Frontal cortex (tissue), 4 donors: ENCODE measurements around the gene DRAM1. TPM values are rescaled to one million over a fixed set of nuclear protein-coding genes. Genes with fewer than 3 reads are reported as not detected.
"Not testable (repeated sequence)": the region's sequence is repeated elsewhere in the genome, so short reads cannot be mapped to it uniquely, and the experiment has no call there.

Experiments
- DNase-seq, 2 donors: peaks; one replicate each; pipeline ENCODE4 v3.0.0; 2012; ENCODE audit warnings: low spot score in 2 of 2
- FAIRE-seq: peaks from 2 replicates; lab custom pipeline; 2012; peaks lifted over from hg19 to GRCh38; lab: Jason Lieb, UNC
- total RNA-seq: library from RNA; depleted of rRNA; stranded (reverse); fragments of >200 nt; gene quantifications from one replicate; pipeline ENCODE4 v1.2.3, GENCODE V29; 2014
- donor health status: control.
- donor health status: control.
- donor health status: control.

DRAM1 gene
- total RNA-seq, 1 donor from 2014 or later: 0.82 TPM

- no peak for FAIRE-seq
- no peak for DNase-seq
Observed at GRCh38 chr12:101891462-101891971, 14.1 kb downstream of the DRAM1 start.

DNA sequence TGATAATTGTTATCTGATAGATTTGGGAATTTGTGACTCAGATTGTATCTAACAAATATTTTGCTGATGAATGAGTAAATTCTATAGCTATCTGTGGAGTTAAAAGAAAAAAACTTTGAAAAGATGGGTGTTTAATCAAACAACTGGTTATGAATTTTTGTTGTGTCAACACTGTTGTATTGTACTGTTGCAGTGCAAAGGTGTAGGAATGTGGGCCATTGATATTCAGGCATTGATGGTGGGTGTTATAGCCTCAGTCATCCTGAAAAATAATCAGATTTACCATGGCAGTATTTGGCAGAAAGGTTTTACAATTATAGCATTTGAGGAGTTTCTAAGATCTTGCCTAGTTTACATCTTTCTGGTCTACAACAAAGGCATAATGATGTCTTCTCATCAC, 15.4 kb downstream of the DRAM1 start:
- DNase-seq (no peak), FAIRE-seq (no peak)

- DNase-seq (no peak), FAIRE-seq (no peak)
Observed at GRCh38 chr12:101901777-101902176, 24.4 kb downstream of the DRAM1 start.

GRCh38 chr12:101902641-101903040, 25.3 kb downstream of the DRAM1 start:
- no peak for FAIRE-seq
- DNase-seq: no peak

GRCh38 chr12:101906226-101906625, 28.8 kb downstream of the DRAM1 start:
- DNase-seq: no peak
- no peak for FAIRE-seq

DNA sequence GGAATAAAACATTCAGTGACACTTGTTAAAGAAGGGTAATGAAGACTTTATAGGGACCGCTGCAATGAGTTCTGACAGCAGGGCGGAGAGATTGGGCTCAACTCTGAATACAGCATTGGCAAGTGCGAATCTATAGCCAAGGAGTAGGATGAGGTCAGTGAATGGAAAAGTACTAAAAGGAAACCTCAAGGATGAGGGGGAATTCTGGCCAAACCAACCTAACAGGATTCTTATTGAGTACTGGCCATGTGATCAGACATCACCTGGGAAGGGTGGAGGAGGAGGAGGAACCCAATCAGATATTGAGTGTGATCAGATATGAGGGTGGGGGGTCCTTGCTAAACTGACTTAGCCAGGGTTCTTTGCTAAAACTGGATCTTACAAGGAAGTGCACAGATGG, 31.0 kb downstream of the DRAM1 start:
- FAIRE-seq (no peak), DNase-seq (no peak)

DNA sequence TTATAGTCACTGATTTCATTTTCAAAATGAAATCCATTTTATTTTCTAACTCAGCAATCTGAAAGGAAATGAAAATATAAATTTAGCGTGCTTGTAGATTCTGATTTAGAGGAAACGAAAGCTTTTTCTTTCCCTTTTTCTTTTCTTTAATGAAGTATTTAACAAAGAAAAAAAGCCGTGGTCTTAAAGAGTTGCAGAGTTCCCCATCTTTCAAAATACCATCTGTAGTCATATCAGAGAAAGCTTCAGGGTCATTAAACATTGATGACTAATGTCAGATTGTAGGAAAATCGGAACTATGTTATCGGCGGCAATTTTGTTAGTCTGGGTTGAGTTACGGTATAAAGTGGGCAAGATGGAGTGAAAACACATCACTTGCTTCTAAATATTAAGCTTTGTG, 32.3 kb downstream of the DRAM1 start:
- no peak for FAIRE-seq
- no peak for DNase-seq

GRCh38 chr12:101915841-101916240, 38.5 kb downstream of the DRAM1 start:
- FAIRE-seq: no peak
- no peak for DNase-seq

DNA sequence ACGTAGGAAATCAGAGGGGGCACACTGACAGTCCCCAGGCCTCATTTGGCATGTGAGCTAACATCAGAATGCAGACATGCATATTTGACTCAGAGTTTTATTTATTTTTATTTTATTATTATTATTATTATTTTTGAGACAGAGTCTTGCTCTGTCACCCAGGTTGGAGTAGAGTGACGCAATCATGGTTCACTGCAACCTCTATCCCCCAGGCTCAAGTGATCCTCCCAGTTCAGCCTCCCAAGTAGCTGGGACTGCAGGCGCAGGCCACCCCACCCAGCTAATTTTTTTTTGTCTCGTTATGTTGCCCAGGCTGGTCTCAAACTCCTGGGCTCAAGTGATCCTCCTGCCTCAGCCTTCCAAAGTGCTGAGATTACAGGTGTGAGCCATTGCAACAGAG, 41.4 kb downstream of the DRAM1 start:
- not testable (repeated sequence) for FAIRE-seq, DNase-seq

DNA sequence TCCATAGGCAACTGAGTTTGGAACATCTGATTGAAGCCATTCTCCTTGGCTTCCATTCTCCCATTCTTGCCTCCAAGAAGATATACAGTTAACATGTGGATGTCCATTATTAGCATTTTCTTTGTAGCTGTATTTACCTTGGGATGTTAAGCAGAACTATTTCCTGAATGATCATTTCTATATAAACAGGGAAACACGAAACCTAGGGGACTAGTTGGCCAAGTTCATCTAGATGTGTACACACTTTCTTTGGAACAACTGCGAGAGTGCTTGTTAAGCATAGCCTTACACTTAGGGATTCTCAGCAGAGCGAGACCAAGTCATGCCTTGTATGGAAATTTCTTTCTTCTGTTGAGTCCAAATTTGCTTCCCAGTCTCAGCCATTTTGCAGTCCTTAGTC, 42.1 kb downstream of the DRAM1 start:
- DNase-seq: no peak
- FAIRE-seq: no peak

DNA sequence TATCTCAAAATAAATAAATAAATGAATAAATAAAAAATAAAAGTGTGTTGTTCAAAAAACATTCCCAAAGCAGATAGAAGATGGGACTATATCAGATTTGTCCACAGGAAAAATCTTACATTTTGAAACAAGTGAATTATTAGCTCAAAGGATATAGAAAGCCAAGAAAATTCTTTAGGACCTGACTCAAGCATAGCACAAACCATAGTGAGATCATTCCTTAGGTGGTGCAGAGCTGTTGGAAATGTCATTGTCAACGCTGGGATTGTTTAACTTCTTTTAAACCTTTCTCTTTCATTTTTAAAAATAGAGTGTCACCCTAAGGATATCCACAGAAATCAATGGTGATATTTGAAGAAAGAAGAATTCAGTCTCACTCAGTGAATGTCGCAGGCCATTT, 43.5 kb downstream of the DRAM1 start:
- no peak for DNase-seq
- no peak for FAIRE-seq

DNA sequence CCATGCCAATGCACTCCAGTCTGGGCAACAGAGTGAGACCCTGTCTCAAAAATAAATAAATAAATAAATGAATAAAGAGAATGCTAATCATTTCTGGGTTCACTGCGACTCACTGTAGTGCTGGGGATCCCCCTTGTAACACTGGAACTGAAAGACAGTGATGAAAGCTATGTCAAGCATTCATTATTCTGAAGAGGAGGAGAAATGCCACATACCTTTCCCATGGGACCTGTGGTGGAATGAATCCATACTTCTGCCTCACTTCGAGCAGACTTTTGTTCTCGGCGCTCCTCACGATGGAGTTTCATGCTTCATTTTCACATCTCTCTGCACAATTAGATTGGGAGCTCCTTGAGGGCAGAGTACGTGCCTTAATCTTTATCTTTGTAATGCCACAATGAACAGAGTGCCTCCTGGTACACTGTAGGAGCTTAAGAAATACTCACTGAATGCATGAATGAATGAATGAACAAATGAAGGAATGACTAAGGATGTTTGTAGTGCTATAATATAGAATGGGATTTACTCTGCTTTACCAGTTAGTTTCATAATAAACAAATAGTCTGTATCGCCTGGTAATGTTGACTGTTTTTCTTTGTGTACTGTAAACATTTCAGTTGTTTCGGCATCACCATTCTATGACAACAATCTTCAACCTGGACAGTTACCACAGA, 45.8 kb downstream of the DRAM1 start:
- no peak for FAIRE-seq
- no peak for DNase-seq

- FAIRE-seq: no peak
- no peak for DNase-seq
Observed at GRCh38 chr12:101924618-101925017, 47.2 kb downstream of the DRAM1 start.

DNA sequence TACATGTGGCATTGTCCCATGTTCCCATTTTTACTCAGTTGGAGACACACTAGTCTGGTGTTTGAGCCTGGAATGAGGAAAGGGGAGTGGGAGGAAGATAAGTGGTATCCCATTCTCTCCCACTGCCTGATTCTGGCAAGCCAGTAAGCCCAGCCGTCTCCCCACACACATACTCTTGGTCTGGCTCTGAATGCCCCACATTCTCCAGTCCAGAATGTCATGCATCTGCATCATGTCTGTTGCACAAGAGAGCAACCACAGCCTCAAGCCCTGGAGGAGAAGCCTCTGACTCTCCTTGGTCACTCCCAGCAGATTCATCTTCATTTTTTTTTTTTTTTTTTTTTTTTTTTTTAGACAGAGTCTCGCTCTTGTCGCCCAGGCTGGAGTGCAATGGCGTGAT, 48.0 kb downstream of the DRAM1 start:
- no peak for FAIRE-seq
- DNase-seq: no peak

DNA sequence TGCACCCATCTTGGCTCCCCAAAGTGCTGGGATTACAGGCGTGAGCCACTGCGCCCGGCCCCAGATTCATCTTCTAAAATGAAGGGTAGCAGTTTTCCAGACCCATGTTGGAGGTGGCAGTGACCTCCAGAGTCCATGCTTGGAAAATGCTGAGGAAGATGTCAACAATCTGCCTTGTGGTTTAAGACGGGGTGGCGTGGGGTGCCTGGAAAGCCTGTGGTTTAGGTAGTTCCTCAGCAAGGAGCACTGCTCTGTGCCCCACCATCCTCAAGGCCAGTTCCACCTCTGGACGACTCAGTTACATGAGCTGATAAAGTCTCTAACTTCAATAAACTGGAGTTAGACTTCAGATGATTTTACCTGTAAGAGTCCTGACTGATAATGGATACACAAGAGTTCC, 48.6 kb downstream of the DRAM1 start:
- no peak for FAIRE-seq
- DNase-seq: no peak

DNA sequence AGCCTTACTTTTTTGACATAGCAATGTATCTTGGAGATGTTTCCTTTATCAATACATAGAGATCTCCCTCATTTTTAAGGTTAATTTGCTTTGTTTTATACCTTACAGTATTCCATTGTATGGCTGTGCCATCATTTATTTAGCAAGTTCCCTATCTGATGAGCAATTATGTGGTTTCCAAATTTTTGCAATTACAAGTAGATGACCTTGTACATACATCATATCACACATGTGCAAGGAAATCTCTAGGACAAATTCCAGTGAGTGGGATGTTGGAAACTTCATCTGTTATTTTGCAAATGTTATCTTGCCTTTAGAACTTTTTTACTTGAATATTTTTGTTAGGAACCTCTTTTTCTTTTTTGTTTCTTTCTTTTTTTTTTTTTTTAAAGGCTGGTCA, 49.7 kb downstream of the DRAM1 start:
- FAIRE-seq: no peak
- DNase-seq: no peak

- DNase-seq: no peak
- no peak for FAIRE-seq
Observed at GRCh38 chr12:101927999-101928398, 50.6 kb downstream of the DRAM1 start.

- FAIRE-seq: no peak
- DNase-seq: no peak
Observed at GRCh38 chr12:101928556-101928955, 51.2 kb downstream of the DRAM1 start.

DNA sequence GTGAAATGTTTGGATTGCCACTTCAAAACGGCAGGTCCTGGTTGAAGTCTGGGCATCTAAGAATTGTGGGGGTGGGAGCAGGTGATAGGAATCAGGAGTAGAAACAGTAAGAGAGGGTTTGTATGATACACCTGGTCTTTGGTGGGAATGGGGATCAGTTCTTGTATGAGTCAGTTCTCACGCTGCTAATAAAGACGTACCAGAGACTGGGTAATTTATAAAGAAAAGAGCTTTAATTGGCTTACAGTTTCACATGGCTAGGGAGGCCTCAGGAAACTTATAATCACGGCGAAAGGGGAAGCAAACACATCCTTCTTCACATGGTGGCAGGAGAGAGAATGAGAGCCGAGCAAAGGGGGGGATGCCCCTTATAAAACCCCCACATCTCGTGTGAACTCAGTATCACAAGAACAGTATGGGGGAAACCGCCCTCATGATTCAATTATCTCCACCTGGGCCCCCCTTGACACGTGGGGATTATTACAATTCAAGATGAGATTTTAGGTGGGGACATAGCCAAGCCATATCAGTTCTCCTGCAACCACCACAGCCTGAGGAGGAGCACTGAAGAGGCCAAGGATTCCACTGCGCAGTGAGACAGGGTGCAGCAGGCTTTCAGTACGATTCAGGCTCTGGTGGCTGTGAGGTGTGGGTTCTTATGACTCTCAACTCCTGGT, 52.1 kb downstream of the DRAM1 start:
- DNase-seq (no peak), FAIRE-seq (no peak)

- FAIRE-seq (no peak), DNase-seq (no peak)
Observed at GRCh38 chr12:101931498-101932326, 54.3 kb downstream of the DRAM1 start.
